NCI-H460 (cell line): Measurements from ENCODE around the gene MTERF4. TPM values are rescaled to one million over a fixed set of nuclear protein-coding genes. Genes with fewer than 3 reads are reported as not detected.

Experiments used
- DNase-seq: peaks from one replicate; pipeline ENCODE4 v3.0.0-alpha.2; 2016; ENCODE audit warnings: low read depth; ENCODE audit errors: extremely low read depth
- total RNA-seq: library from RNA; depleted of rRNA; stranded (reverse); fragments of >200 nt; shearing (Covaris generic); gene quantifications from 2 replicates; pipeline ENCODE4 v1.2.3, GENCODE V29; 2014

Gene MTERF4
- total RNA-seq, 1 experiment from 2014 or later = 36.9 TPM

- DNase-seq = no peak
Measured at GRCh38 chr2:241071677-241072111, 30.4 kb downstream of the MTERF4 start.

DNA sequence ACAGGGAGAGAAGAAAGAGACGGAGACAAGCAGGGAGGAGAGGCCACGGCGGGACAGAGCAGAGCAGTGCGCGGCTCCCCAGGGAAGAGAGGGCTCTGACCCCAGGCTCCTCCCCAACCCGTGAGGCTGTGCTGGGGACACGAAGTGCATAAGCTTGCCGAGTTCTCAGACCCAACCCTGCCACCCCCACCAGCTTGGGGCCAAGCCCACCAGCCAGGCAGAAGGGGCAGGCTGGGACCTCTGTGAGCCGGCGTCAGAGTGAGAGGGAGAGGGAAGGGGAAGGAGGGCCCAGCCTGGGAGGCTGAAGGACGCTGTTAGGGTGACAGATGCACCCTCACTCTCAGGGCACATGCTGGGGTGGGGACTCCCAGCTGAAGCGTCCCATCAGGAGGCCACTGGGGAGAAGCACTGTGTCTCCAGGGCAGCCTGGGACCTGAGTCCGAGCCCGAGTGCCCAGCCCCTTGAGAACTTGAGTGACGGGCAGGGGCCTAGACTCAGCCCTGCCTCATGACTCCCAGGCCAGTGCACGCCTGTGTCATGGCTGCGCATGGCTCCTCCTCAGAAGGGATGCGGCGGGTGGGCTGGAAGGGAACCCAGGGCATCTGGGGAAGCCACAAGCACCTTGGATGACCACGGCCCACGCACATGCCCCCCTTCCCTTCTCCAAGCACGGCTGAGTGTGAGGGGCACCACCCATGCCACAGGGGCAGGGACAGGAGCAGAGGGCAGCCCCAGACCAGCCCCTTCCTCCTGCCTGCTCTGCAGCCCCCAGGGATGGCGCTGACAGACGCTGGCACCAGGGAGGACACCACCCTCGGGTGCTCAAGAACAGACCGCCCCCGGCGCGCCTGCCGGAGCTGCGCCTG lies 31.0 kb downstream of the MTERF4 start:
- DNase-seq = no peak

DNA sequence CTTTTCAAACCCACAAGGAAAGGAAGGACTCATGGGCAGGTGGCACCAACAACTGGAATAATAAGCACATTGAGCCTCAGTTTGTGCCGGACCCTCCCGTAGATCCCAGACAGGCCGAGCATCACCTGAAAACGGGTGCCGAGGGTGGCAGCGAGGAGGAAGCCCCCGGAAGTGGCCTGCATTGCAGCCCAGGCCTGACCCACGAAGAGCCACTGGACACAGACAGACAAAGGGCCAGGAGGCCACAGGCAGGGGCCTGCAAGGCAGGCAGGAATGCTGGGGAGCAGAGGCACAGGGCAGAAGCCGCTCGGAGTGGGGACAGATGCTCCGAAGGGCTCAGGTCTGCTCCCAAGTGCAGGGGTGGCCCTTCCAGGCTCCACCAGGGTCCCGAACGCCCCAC lies 31.7 kb downstream of the MTERF4 start:
- no peak for DNase-seq

DNA sequence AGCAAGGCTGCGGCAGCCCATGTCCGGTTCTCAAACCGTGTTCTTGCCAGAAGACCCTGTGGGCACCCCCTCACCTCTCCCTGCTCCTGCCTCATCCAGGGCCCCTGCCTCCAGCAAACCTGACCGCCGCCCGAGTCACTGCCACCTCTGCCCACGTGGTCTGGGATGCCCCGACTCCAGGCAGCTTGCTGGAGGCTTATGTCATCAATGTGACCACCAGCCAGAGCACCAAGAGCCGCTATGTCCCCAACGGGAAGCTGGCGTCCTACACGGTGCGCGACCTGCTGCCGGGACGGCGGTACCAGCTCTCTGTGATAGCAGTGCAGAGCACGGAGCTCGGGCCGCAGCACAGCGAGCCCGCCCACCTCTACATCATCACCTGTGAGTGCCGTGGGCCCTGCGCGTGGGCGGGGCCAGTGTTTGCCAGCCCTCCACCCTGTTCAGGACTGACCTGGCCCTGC lies 32.2 kb downstream of the MTERF4 start:
- DNase-seq = no peak

DNA sequence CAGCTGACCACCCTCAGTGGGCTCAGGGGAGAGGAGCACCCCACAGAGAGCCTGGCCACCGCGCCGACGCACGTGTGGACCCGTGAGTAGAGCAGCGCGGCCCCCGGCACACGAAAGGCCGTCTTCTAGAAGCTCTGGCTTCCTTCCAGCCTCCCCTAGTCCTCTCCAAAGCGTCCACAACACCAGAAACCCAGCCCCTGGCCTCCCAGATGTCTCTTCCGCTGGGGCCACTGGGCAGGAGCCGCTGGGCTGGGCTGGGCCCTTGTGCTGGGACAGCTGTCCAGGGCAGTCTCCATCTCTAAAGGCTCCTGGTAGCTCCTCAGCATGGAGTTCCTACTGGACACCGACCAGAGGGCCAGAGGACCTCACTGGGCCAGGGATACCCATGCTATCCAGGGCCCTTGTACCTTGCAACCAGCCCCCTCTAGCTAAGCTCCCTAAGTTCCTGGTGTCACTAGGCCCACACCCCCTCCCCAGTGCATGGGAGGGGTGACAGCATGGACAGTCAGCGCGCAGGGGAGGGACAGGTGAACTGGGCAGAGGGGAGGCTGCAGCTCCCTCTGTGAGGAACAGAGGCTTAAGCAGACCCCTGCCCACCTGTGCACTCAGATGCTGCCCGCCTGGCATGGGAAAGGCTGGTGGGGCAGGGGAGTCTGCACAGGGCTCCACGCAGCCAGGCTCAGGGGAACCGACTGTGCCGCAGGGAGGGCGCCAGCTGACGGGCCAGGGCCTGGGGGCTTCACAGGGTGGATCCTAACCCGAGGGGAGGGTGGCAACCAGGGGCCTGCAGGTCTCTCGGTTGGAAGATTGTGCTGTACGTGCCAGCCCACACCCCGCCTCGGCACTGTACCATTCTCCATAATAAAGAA lies 32.9 kb downstream of the MTERF4 start:
- DNase-seq = no peak

GRCh38 chr2:241068136-241068941 lies 33.7 kb downstream of the MTERF4 start:
- DNase-seq = no peak

DNA sequence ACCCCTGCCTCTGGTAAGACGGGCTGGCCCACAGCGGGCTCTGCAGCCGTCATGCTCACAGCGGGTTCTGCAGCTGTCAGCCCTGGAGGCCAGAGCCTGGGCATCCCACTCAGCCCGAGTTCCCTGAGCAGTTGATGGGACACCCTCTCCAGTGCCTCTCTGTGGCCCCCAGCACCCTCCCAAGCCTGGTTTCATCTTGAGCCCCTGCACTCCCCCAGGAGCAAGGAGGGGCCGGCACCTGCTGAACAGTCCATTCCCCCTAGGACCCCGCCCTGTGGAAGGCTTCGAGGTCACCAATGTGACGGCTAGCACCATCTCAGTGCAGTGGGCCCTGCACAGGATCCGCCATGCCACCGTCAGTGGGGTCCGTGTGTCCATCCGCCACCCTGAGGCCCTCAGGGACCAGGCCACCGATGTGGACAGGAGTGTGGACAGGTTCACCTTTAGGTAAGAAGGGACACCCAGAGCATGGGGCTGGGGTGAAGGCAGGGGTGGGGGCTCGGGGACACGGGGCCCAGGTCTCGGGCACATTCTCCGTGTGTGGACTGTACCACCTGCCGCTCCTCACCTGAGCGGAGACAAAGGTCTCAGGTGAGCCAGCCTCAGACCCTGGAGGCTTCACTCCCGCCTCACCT lies 34.5 kb downstream of the MTERF4 start:
- no peak for DNase-seq

GRCh38 chr2:241066893-241067341 lies 35.2 kb downstream of the MTERF4 start:
- DNase-seq = no peak

DNA sequence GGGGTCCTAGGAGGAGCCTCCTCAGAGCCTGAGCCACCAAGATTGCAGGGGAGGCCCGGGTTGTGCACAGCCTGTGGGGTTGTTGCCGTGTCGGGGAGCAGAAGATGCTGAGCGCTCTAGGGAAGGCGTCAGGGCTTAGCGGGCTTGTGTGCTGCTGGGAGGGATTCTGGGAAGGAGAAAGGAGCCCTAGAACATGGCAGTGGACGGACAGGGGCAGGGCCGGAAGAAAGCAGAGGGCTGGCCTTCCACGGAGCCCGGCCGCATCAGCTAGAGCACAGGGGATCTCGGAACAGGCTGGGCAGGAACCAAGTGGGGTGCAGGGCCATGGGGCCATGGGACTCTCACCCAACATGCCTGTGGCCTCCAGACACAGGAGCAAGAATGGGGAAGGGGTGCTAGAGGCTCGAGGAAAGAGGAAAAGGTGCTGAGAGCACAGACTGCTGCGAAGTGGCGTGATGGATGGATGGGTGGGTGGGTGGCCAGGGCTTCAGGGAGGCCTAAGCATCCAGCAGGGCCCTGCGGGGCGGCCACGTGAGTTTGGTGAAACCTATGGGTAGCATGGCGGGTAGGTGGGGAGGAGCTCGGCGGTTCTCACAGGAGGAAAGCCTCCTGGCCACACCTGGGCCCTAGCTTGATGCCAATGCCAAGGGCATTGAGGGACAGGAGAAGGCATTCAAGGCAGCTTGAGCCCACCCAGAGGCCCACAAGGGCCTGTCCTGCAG lies 35.8 kb downstream of the MTERF4 start:
- no peak for DNase-seq

- no peak for DNase-seq
Measured at GRCh38 chr2:241065355-241065803, 36.7 kb downstream of the MTERF4 start.

DNA sequence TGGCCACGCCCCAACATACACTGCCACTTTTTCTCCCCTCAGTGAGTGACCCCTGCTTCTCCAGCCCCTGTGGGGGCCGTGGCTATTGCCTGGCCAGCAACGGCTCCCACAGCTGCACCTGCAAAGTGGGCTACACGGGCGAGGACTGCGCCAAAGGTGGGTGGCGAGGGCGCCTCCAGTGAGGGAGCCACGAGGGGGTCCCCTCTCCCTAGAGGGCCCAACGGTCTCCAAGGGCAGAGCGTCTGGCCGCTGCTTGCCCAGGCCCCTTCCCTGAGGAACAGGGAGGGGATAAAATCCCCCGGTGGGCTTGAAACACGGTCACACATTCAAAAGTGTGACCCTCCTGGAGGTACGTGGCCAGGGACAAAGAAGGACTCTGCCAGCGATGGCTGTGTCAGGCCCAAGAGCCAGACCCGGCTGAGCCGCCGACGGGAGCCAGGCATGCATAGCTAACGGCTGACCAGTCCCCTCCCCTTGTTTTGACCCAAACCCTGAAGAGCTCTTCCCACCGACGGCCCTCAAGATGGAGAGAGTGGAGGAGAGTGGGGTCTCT lies 37.2 kb downstream of the MTERF4 start:
- no peak for DNase-seq

DNA sequence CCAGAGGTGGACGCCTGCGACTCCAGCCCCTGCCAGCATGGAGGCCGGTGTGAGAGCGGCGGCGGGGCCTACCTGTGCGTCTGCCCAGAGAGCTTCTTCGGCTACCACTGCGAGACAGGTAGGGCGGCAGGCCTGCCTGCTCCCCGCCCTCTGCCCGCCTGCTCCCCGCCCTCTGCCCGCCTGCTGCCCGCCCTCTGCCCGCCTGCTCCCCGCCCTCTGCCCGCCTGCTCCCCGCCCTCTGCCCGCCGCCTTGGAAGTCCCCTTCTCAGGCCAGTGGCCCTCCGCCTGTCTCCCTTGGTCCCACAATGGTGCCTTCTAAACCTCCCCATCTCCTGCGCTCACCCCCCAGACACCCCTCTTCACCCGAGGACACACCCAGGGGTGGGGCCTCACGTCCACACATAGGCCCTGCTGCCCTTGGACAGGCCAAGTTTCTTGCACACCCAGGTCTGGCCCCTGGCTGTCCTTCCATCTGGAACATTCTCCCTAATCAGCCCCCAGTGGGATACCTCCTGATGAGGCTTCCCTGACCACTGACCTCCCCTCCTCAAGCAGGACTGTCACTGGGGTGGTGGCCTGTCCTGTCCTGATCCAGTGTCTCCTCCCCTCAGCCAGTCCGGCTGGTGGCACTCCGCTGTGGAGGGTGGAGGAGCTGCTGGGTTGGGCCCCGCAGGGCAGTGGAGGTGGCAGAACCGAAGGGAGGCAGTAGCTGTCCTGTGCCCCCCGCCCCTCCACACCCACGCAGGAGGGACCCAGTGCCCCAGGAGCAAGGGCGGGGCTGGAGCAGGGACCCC lies 37.9 kb downstream of the MTERF4 start:
- DNase-seq = no peak

DNA sequence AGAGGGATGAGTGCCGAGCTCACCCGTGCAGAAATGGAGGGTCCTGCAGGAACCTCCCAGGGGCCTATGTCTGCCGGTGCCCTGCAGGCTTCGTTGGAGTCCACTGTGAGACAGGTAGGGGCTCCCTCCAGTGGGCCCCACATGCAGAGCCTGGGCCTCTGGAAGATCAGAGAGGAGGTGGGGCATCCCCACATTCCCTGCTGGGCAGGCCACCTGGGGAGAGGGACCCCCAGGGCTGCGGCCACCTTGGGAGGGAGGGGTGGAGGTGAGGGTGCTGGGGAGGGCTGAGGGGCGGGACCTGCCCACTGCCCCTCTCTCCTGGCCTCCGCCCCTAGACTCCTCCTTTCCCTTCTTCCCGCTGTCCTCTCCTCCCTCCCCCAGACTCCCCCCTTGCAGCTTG lies 38.5 kb downstream of the MTERF4 start:
- DNase-seq = no peak

- DNase-seq = no peak
Measured at GRCh38 chr2:241063093-241063551, 39.0 kb downstream of the MTERF4 start.

DNA sequence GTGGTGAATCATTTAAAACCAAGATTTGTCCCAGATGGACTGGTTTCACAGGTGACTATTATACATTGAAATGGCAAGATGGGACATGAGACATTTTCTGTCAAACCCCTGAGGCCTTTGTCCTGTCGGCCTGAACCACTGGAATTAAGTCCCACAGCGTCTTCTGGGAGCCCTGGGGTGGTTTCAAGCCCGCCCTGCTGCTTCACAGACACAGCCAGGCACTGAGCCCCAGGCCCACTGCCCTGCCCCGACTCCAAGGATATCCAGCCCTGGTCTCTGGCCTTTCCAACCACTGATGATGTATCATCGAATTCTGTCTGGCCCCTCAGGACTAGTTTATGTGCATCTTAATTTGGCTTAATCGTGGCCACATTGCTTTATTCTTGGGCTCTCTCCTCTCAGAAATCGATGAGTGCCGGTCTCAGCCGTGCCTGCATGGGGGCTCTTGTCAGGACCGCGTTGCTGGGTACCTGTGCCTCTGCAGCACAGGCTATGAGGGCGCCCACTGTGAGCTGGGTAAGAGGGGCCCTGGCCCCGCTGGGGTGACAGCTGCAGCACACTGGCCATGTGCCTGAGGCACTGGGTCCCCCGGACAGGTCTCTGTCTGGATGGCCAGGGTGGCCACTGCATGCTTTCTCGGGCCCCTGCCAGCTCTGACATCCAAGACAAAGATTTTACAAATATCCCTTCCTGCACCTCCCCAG lies 39.5 kb downstream of the MTERF4 start:
- DNase-seq = no peak

DNA sequence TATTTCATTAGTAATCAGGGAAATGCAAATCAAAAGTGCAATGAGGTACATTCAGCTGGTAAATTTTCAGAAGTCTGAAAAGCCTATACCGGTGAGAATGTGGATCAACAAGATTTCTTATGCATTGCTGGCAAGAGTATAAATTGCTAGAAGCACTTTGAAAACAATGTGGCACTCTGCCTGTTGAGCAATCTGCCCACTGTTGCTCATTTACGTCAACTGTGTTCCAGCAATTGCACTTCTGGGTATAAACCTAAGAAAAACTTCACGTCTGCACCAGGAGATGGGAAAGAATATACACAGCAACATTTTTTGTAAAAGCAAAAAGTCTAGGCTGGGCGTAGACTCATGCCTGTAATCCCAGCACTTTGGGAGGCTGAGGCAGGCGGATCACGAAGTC lies 40.8 kb downstream of the MTERF4 start:
- no peak for DNase-seq

DNA sequence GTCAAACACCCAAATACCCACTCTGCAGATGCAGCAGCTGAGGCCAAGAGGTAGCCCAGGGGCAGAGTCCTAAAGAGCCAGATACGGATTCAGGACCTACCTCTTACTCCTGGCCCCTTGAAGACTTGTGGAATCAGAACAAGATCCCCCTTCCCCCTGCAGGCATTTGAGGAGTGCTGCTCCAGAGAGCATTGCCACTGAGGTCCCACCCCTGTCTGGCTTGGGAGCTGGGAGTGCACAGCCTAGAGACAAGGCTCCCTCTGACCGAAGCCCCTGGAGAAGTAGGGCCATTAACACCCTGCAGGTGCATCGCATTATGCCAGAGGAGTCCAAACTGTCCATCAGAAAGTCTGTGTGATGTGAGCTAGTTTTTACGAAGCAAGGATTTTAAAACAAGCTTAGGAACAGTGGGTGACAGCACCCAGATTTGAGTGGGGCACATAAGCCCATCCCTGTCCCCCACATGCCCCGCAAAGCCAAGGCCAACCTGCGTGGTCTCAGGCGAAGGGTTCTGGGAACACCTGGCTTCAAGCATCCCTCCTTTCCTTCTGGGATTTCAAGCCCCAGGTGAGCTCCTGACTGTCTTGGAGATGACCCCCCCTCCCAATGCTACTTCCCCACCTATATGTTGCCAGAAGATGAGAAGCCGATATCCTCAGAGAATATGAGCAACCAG lies 48.4 kb downstream of the MTERF4 start:
- DNase-seq = no peak
